A549 treated with GW870086 at 1 μM for 4 hours (cell line): Measurements from ENCODE around the gene TOE1. TPM values are rescaled to one million over a fixed set of nuclear protein-coding genes. Genes with fewer than 3 reads are reported as not detected.

Source experiments
- total RNA-seq: library from RNA; stranded (reverse); fragments of 200-300 nt; extraction: Qiagen RNA extraction; gene quantifications from 5 replicates; pipeline ENCODE4 v1.2.3, GENCODE V29; 2022; ENCODE audit warnings: low read depth

Gene TOE1
- 12.5 to 13.6 TPM (median 12.9 TPM) in 5 replicates for total RNA-seq

DNA sequence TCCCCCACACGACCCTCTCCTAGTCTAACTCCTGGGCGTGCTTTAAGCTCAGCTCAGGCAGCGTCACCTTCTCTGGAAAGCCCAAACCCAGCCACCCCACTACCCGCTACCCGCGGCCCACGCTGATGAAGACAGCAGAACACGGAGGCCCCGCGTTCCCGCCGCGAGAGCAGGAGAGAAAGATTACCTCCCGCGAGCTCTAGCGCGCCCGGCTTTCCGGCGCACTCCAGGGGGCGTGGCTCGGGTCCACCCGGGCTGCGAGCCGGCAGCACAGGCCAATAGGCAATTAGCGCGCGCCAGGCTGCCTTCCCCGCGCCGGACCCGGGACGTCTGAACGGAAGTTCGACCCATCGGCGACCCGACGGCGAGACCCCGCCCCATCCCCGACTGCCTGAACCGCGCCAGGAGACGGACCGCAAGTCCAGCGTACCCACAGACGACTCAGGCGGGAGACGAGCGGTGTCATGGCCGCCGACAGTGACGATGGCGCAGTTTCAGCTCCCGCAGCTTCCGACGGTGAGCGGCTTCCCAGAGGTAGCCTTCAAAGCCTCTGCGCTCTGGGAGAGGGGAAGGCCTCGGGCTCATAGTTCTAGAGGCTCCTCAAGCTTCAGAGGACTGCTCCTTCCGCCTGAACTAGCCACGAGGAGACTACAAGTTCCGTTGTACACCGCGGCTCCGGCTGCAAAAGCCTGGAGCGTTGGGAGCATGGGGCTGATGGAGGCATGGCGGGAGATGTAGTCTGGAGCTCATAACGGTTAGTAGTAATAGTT is at the start of gene TOE1, which contains the start of gene MUTYH:
TSS of gene TOE1 (plus strand) at position 382 of the 770 bp plus-strand sequence. CDS start at position 465, 83 bp downstream.
TSS of gene MUTYH (minus strand) at position 652 of the 770 bp plus-strand sequence. CDS start 5,935 bp downstream, outside the sequence.

DNA sequence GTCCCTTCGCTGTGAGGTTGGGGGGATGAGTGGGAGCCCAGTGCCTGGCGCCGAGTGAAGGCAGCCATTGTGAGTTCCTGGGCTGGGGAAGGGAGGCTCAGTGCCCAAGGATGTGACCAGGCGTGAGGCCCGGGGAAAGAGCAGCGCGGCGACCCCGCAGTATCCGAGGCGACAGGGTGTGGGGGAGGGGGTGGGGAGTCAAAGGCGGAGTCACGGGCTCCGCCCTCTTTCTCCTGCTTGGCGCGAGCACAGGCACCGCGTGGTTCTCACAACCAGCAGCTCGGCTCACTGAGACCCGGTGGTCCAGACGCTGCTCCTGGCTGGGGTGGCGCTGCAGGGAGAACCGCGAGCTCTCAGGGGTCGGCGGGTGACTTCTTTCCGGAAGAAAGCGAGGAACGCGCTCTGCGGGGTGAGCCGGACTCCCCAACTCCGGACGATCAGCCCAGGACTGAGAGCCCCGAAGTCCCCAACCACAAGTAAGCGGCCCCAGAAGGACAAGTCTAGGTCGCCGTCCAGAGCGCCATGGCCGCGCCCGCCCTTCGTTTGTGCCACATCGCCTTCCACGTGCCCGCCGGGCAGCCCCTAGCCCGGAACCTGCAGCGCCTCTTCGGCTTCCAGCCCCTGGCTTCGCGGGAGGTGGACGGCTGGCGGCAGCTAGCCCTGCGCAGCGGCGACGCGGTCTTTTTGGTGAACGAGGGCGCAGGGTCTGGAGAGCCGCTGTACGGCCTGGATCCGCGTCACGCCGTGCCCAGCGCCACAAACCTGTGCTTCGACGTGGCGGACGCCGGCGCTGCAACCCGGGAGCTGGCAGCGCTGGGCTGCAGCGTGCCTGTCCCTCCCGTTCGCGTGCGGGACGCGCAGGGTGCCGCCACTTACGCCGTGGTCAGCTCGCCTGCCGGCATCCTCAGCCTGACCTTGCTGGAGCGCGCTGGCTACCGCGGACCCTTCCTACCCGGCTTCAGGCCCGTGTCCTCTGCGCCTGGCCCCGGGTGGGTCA is 13.0 kb upstream of the TOE1 start, which contains the start of gene HPDL:
TSS of gene HPDL (plus strand) at position 269 of the 997 bp plus-strand sequence. CDS start at position 523, 254 bp downstream.

Other genes with a start within 250 kb of the TOE1 start
- gene ZSWIM5, start 133.6 kb upstream of the TOE1 start, total RNA-seq = 0.47 to 0.65 TPM (median 0.57 TPM) in 5 replicates
- gene HPDL, start 13.3 kb upstream of the TOE1 start, total RNA-seq = 3.2 to 4.5 TPM (median 4.0 TPM) in 5 replicates
- 7.6 to 9.6 TPM (median 9.2 TPM) in 5 replicates for gene MUTYH, start 270 bp downstream of the TOE1 start, total RNA-seq
- gene TESK2, start 151.0 kb downstream of the TOE1 start, total RNA-seq = 0.14 to 0.30 TPM (median 0.24 TPM) in 5 replicates
- 1.6 to 2.5 TPM (median 1.8 TPM) in 5 replicates for gene CCDC163, start 159.9 kb downstream of the TOE1 start, total RNA-seq
- gene MMACHC, start 160.1 kb downstream of the TOE1 start, total RNA-seq = 1.8 to 2.6 TPM (median 1.9 TPM) in 5 replicates
- 1,997 to 2,230 TPM (median 2,009 TPM) in 5 replicates for gene PRDX1, start 181.7 kb downstream of the TOE1 start, total RNA-seq
- gene AKR1A1, start 210.7 kb downstream of the TOE1 start, total RNA-seq = 68.9 to 80.7 TPM (median 80.2 TPM) in 5 replicates
- gene NASP, start 243.9 kb downstream of the TOE1 start, total RNA-seq = 110 to 142 TPM (median 114 TPM) in 5 replicates